Esophagus squamous epithelium (tissue), 5 donors: ENCODE results near the gene WNT7B. TPM values are rescaled to one million over a fixed set of nuclear protein-coding genes. Genes with fewer than 3 reads are reported as not detected.

Source experiments
- DNase-seq: peaks from one replicate; lab custom pipeline; 2025; lab: John Stamatoyannopoulos, UW
- H3K27ac ChIP-seq, 4 donors: fragments of 200-600 bp; sonication (generic); one replicate each; pipeline ENCODE4 v1.5.1; 2016 to 2019; ENCODE audit warnings: mild to moderate bottlenecking in 1 of 4
- H3K27me3 ChIP-seq, 4 donors: fragments of 200-600 bp; sonication (generic); 1 replicate in 3 of 4; 2 replicates in 1 of 4; pipeline versions ENCODE4 v1.5.1 to v1.6.0; 2017 to 2021; ENCODE audit warnings: antibody characterized with exemption in 1 of 4
- H3K36me3 ChIP-seq, 3 donors: fragments of 200-600 bp; sonication (generic); one replicate each; pipeline ENCODE4 v1.5.1; 2016 to 2019
- H3K4me1 ChIP-seq, 3 donors: fragments of 200-600 bp; sonication (generic); one replicate each; pipeline ENCODE4 v1.5.1; 2017 to 2019
- H3K4me3 ChIP-seq, 4 donors: fragments of 200-600 bp; sonication (generic); 1 replicate in 3 of 4; 2 replicates in 1 of 4; pipeline ENCODE4 v1.5.1; 2016 to 2019; ENCODE audit warnings: mild to moderate bottlenecking in 2 of 4, moderate library complexity in 1 of 4
- H3K9me3 ChIP-seq, 3 donors: fragments of 200-600 bp; sonication (generic); one replicate each; pipeline ENCODE4 v1.5.1; 2016 to 2019
- POLR2A ChIP-seq, 4 donors: fragments of 450-650 bp; IDR thresholded peaks; one replicate each; pipeline ENCODE4 v1.6.1; 2017; ENCODE audit warnings: antibody characterized with exemption in 4 of 4, mild to moderate bottlenecking in 4 of 4, moderate library complexity in 3 of 4
- WGBS, 2 donors: methylation state at CpG; one replicate each; pipeline ENCODE4 v1.1.5; 2018; 5-methylcytosine and 5-hydroxymethylcytosine counted together
- intact Hi-C: fragments of 100-400 bp; cut with DNase I; formaldehyde crosslinking; loops from one replicate; pipeline ENCODE4 v1.15.0; 2022
- total RNA-seq, 4 donors: library from RNA; depleted of rRNA; stranded (reverse); fragments of >200 nt; gene quantifications; one replicate each; pipeline ENCODE4 v1.1.0, GENCODE V29; 2016
- TF ChIP-seq, protein P1 (sequence below), 6 experiments: fragments of 450-650 bp in 4 of 6; fragments of 200-600 bp in 2 of 6; sonication (generic) in 2 of 6; IDR thresholded peaks; one replicate each; pipeline ENCODE4 v1.5.1; 2016 to 2019; ENCODE audit warnings: antibody characterized with exemption in 6 of 6, mild to moderate bottlenecking in 4 of 6, moderate library complexity in 4 of 6
- donor health status: DM: yes; HTN: yes; CAD: no.

Gene WNT7B
- total RNA-seq, 4 donors from 2014 or later = 10.6 to 27.0 (median 16.1) TPM

DNA sequence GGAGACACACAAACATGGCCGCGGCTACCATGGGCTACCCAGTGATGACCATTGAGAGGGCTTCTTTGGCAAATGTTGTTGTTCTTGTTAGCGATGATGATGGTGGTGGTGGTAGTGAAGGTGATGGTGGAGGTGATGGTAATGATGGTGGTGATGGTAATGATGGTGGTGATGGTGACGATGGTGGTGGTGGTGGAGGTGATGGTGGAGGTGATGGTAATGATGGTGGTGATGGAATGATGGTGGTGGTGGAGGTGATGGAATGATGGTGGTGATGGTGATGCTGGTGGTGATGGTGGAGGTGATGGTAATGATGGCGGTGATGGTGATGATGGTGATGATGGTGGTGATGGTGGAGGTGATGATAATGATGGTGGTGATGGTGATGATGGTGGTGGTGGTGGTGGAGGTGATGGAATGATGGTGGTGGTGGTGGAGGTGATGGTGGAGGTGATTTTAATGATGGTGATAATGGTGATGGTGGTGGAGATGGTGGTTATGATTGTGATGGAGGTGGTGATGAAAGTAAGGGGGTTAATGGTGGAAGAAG lies 16.3 kb upstream of the WNT7B start:
- TF ChIP-seq, protein P1, sequence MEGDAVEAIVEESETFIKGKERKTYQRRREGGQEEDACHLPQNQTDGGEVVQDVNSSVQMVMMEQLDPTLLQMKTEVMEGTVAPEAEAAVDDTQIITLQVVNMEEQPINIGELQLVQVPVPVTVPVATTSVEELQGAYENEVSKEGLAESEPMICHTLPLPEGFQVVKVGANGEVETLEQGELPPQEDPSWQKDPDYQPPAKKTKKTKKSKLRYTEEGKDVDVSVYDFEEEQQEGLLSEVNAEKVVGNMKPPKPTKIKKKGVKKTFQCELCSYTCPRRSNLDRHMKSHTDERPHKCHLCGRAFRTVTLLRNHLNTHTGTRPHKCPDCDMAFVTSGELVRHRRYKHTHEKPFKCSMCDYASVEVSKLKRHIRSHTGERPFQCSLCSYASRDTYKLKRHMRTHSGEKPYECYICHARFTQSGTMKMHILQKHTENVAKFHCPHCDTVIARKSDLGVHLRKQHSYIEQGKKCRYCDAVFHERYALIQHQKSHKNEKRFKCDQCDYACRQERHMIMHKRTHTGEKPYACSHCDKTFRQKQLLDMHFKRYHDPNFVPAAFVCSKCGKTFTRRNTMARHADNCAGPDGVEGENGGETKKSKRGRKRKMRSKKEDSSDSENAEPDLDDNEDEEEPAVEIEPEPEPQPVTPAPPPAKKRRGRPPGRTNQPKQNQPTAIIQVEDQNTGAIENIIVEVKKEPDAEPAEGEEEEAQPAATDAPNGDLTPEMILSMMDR (IDR thresholded peaks at IDR 0.05) = no peak
- no peak for TF ChIP-seq POLR2A (IDR thresholded peaks at IDR 0.05)
- Histone ChIP-seq H3K4me1 (peaks cover 28 to 40% (median 37%) of the 10 kb centered on the region in 3 donors), H3K27ac (no peak overlapping the region), H3K36me3 (no peaks in the 10 kb centered on the region), H3K4me3 (no peak overlapping the region), H3K9me3 (no peaks in the 10 kb centered on the region), H3K27me3 (no peaks in the 10 kb centered on the region)
- 90 to 96% methylated on average over 5 of the region's 5 CpGs for WGBS, 2 donors
- intact Hi-C loops = loop anchor here (5.0 kb wide), 1 partner anchor 319 kb away; no protein-coding TSS in a partner anchor
- no peak for DNase-seq

DNA sequence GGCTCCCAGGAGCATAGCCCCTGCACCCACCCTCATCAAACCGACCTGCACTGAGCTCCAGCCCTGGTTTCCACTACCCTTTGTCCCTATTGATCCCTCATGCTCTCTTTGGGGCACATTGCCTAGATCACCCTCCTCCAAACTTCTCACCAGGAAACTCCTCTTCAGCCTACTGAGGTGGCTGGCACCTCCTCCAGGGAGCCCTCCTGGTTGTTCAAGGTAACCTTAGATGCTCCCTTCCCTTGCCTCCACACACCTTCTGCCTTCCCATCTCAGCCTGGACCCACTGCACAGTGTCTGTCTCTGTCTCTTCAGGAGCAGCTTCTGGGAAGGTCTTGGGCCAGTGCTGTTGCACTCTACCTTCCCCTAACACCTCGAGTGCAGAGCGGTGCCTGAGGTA lies 15.8 kb upstream of the WNT7B start:
- Histone ChIP-seq H3K4me3 (no peak overlapping the region), H3K9me3 (no peaks in the 10 kb centered on the region), H3K4me1 (peaks cover 24 to 35% (median 32%) of the 10 kb centered on the region in 3 donors), H3K27ac (no peak overlapping the region), H3K27me3 (no peaks in the 10 kb centered on the region), H3K36me3 (no peaks in the 10 kb centered on the region)
- intact Hi-C loops = loop anchor here (5.0 kb wide), 1 partner anchor 320 kb away; no protein-coding TSS in a partner anchor
- TF ChIP-seq, protein P1 (IDR thresholded peaks at IDR 0.05) = no peak
- TF ChIP-seq POLR2A (IDR thresholded peaks at IDR 0.05) = no peak
- no peak for DNase-seq
- WGBS, 2 donors = 82 to 92% methylated on average over 2 to 3 of the region's 3 CpGs

DNA sequence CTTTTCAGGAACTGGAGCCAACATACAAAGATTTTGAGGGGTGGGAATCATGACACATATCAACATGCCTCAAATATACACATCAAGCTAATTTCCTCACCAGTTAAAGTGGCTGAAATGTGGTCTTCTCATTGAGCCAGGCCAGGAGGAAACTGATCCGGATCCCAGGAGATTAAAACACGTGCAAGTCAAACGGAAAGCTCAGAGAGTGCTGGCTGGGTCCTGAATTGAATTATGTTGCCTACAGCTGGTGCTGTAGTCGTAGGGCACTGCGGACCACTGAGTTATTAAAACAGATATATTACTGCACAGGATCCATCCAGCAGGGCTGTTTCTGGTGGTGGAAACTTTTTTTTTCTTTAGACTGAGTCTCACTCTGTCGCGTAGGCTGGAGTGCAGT lies 14.1 kb upstream of the WNT7B start:
- no peak for TF ChIP-seq POLR2A (IDR thresholded peaks at IDR 0.05)
- TF ChIP-seq, protein P1 (IDR thresholded peaks at IDR 0.05) = no peak
- Histone ChIP-seq H3K27me3 (no peaks in the 10 kb centered on the region), H3K27ac (no peak overlapping the region), H3K4me1 (peaks cover 8 to 19% (median 16%) of the 10 kb centered on the region in 3 donors), H3K9me3 (peaks cover 0 to under 1% (median under 1%) of the 10 kb centered on the region in 3 donors), H3K4me3 (no peak overlapping the region), H3K36me3 (no peaks in the 10 kb centered on the region)
- WGBS, 2 donors = 74 to 83% methylated on average over 7 of the region's 7 CpGs
- intact Hi-C loops = loop anchor here (5.0 kb wide), 1 partner anchor 321 kb away; no protein-coding TSS in a partner anchor
- no peak for DNase-seq

DNA sequence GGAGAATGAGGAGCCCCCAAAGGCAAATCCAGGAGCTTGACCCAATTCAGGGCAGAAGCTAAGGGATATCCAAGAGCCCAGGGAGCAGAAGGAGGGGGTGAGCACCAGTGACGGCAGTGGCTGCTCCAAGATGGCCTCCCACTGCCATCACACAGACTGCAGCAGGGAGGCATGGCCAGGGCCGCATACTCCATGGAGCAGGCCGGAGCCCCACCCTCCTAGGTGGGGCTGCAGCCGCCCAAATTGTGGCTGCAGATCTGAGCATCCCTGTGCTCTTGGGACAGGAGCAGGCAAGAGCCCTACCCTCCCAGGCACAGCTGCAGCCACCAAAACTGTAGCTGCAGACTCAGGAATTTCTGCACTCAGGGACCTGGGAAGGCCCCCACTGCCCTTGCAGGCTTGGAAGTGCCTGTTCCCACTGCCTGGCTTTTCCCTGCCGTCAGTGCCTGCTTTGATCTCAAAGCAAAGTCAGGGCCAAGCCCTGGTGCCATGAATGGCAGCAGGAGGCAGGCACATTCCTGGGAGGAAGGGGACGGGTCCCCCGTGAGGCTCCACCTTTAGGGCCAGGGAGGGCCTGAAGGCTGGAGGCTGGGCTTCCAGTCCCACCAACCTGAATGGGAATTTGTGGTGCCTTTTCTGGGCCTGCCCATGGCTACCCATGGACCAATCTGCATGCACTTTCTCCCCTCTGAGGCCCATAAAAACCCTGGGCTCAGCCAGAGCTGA lies 10.3 kb upstream of the WNT7B start:
- no peak for TF ChIP-seq POLR2A (IDR thresholded peaks at IDR 0.05)
- TF ChIP-seq, protein P1 (IDR thresholded peaks at IDR 0.05) = no peak
- Histone ChIP-seq H3K9me3 (peaks cover 0 to 14% (median 3%) of the 10 kb centered on the region in 3 donors), H3K36me3 (no peaks in the 10 kb centered on the region), H3K27ac (no peak overlapping the region), H3K27me3 (peaks cover 0 to 5% (median 0%) of the 10 kb centered on the region in 4 donors), H3K4me3 (no peak overlapping the region), H3K4me1 (no peaks in the 10 kb centered on the region)
- no peak for DNase-seq
- 100% methylated on average over 1 of the region's 7 CpGs; no CpG with 5 or more reads in 1 of the 2 donors for WGBS, 2 donors
- intact Hi-C loops = no loop called here
